Stimulated activated CD4-positive, alpha-beta T cell treated with anti-CD3 and anti-CD28 coated beads, Interleukin-15, amount 100 ng/mL, for 24 hours (primary cell): ENCODE data around the gene VTCN1.

Source experiments
- DNase-seq: peaks from one replicate; pipeline ENCODE4 v3.0.0-alpha.2; 2020

VTCN1 gene

GRCh38 chr1:117162816-117163215 is 47.9 kb downstream of the VTCN1 start:
- DNase-seq, result no peak

DNA sequence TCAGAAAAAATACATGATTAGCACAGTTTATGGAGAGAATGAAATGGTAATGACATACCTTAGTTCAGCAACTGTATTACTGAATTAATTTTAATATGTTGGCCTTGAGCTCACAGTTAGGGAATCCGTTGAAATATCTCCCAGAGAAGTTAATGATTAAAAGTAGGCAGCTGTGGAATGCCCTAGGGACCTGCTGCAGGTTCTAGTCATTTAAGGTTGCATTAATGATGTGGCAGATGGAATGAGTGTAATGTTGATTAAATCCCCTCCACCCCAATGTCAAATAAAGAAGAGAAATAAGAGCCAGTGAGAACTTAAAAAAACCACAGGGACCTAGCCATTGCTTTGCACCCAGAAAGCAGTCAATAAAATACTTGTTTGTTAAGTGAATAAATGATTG is 48.8 kb downstream of the VTCN1 start:
- no peak for DNase-seq

GRCh38 chr1:117151305-117151704 is 59.4 kb downstream of the VTCN1 start:
- DNase-seq, result peak; percentile 3

- DNase-seq, result no peak
These were observed 60.4 kb downstream of the VTCN1 start for GRCh38 chr1:117150316-117150715.

DNA sequence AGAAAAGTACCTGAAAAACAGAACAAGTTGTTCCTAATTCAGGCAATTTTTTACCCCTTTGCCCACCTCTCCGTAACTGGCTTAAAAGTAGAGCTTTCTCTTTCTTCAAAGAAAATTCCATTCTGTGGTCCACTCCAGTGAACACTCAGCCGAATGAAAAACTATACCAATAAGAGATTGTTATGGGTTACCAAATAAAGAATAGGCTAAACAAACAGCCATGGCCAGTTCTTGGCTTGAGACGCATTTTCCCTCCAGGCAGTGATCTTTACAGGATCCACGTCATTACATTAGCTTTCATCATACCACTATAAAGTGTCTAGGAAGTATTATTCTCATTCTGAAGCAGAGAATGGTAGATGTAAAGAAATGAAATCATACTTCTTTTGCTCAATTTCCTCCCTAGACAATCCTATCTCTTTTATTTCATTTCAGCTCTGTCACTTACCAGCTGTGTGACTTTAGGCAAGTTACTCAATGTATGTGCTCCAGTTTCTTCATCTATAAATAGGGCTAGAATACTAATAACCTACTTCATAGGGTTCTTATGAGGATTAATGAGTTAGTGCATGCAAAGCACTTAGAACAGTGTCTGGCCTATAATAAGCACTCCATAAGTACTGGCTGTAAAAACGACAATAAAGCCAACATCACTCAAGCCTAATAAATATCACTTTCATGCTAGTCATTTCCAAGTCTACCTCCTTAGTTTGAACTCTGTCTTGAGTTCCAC is 62.7 kb downstream of the VTCN1 start:
- no peak for DNase-seq

GRCh38 chr1:117147341-117147831 is 63.3 kb downstream of the VTCN1 start:
- no peak for DNase-seq

DNA sequence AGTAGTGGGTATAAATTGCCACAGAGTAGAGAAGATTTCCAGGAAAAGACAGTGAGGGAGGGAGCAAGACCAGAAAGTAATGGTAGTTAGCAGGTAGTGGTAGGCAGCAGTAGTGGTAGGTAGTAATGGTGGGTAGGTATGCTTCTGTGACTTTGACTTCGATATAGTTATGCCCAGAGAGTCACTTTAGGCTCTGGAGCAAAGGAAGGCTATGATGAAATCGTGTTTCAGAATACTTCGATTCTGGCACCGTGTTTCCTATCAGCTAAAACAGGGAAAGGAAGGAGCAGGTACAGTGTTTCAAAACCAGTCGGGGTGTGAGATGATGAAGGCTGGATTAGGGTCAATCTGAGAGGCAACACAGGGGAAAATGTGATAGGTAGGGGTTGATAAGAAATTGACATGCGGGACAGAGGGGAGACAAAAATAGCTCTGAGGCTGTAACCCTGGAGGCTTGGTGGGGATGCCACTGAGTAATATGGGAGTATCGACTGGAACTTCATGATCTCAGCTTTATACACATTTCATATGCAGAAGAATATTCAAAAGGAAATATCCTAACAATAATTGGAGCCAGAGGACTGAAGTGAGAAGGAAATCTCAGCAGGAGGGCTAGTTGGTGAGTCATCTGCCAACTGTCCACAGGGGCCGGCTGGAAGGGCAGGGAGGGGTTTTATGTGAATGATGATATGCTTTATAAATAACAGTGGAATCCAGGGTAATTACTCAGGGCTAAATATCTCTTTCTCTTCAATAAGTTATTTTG is 64.0 kb downstream of the VTCN1 start:
- no peak for DNase-seq

DNA sequence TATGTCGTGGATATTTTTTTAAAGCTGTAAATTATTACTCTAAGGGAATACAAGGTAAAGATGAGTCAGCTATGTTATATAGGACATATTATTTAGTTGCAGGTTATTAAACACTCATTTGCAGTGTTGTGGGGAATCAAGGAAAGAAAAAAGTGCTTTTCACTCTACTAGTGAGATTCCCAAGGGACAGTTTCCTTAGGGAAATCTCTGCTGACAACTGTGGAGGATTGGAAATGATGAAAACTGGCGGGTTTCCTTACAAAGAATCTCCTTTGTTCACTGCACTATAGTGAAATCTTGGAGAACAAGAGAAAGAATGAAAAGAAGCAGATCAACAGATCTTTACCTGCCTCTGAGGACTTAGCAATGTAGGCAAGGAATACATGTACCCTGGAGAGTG is 64.7 kb downstream of the VTCN1 start:
- no peak for DNase-seq

GRCh38 chr1:117143871-117144270 is 66.9 kb downstream of the VTCN1 start:
- no peak for DNase-seq

DNA sequence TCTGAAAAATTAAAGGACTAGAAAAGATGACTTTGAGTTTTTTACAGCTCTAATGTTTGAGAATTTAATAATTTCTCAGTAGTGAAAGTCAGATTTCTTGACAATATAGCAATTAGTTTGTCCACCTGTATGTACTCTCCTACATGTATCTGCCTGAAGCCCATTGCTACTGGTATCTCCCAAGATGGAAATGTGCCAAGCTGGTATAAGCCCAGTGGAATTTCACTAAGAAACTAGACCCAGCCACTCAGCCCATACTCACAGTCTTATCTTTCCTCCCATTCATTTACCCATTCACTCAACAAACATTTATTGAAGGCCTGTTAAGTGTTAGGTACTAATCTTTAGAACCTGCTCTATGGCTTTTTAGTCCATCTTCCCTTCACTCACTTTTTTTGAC is 67.6 kb downstream of the VTCN1 start:
- DNase-seq, result no peak

DNA sequence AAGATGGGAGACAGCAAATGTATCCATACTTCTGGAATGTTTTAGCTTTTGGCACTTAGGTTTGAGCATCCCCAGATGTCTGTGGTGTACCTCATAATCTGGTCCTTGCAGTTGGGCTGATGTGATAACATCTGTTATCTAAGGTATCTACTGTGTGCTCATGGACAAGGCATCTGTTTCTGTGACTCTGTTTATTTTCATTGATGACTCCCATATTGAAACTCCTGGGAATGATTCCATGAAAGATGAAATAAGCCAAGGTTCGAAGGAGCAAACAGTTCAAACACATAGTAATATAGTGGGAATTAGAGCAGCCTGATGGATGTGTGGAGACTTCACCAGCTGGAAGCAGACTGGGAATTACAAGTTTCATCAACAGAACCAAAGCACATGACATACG is 68.5 kb downstream of the VTCN1 start:
- DNase-seq, result no peak

GRCh38 chr1:117138561-117138960 is 72.2 kb downstream of the VTCN1 start:
- no peak for DNase-seq

- DNase-seq, result no peak
These were observed 72.6 kb downstream of the VTCN1 start for GRCh38 chr1:117138106-117138505.

GRCh38 chr1:117137281-117137855 is 73.4 kb downstream of the VTCN1 start:
- DNase-seq, result no peak

DNA sequence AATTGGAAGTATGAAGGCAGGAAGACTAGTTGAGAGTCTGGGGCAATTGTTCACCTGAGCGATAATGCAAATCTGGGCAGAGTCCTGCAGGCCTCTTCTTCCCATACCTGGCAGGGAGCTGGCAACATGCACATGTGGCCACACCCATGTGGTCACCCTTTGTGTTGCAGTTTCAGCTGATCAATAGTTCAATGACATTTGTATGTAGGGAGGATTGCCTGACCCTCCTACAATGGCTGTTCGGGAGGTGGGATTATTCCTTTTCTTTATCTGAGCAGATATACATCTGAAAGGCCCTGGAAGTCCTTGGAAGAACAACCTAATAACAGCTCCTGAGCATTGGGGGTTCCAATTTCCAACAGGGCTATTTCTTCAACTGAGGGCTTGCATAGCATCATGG is 74.0 kb downstream of the VTCN1 start:
- DNase-seq, result no peak

DNA sequence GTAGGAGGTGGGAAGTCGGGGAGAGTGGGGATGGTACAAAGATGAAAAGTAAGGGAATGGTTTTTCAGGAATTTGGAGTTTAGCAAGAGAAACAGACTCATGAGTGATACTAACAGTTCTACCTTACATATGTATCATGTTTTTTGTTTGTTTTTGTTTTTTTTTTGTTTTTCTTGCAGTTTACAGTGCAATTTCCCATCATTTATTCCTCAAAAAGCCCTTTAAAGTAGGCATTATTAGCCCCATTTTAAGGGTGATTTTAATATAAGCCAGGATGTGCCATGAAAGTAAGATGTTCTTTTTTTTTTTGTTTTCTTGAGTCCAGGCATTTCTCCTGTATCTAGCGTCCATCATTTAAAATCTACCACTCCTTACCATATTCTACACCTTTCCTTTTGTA is 75.4 kb downstream of the VTCN1 start:
- DNase-seq, result no peak

DNA sequence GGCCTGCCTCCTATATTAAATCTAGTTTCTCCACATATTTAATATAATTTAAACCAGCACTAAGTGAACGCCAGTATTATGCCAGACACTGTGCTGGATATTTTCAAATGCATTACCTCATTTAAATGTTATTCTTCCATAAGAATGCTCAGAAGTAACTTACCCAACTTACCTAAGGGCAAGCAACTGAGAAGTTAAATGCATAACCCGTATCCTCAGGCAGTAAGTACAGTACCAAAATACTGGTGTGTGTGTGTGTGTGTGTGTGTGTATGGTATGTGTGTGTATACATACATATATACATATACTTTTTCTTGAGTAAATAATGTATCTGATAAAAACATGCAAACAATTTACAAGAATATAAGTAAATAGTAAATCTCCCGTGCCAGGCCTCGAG is 80.2 kb downstream of the VTCN1 start:
- no peak for DNase-seq

DNA sequence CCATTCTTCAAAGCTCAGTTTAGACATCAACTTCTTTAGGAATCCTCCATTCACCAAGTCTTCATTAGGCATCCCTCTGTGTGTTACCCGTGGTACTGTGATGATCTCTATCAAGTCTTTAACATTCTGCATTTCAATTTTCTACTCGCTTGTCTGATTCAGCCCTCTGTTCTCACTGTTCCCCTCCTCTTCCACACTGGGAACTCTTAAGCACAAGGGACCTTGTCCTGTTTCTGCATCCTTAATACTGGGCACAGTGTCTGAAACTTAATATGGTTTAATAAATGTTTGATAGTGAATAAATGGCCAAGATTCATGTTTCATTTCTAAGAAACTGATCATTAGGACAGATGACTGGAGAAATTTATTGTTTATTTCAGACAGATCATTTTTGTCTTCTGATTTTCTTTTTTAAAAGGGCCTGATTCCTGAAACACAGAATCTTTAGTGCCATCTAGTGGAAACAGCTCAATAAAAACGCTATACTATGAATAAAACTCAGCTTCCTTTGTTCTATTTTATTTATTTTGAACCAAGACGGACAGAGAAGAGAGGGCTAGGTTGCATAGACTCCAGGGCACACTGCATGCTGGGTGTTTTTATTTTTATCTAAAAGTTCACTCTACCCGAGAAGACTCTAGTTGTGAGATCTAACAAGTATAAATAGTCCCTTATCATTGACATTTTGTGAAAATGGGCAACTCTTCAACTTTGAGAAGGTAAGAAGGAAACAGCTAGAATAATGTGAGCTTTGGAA is 82.2 kb downstream of the VTCN1 start:
- no peak for DNase-seq

- no peak for DNase-seq
These were observed 82.9 kb downstream of the VTCN1 start for GRCh38 chr1:117127795-117128194.

- DNase-seq, result no peak
These were observed 86.1 kb downstream of the VTCN1 start for GRCh38 chr1:117124661-117125060.

DNA sequence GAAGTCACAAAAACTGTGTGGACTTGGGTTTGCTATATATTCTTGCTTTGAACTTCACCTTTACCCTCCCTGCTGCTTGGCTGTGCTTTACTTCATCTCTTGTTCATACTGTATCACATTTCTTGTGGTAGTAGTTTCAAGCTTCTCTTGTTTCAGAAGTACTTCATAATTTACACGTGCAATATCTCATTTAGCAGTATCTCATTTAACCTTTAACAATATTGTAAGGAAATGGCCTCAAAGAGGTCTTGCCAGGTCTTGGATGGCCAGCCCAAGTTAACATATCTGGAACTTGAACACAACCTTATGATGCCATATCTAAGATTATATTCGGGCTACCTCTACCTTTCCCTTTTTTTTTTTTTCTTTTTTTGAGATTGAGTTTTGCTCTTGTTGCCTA is 87.5 kb downstream of the VTCN1 start:
- DNase-seq, result no peak

- DNase-seq, result no peak
These were observed 88.2 kb downstream of the VTCN1 start for GRCh38 chr1:117122330-117123025.
